OCI-M2 (cell line): Measurements from ENCODE around the gene DUS1L.

Source experiments
- DNase-seq: peaks from one replicate; lab custom pipeline; 2025; ENCODE audit not compliant: unreplicated experiment; lab: John Stamatoyannopoulos, UW

Gene DUS1L

GRCh38 chr17:82016061-82016874, 49.3 kb downstream of the DUS1L start:
- no peak for DNase-seq

- no peak for DNase-seq
These were observed 50.2 kb downstream of the DUS1L start for GRCh38 chr17:82015311-82015971.

- no peak for DNase-seq
These were observed 50.7 kb downstream of the DUS1L start for GRCh38 chr17:82014971-82015310.

DNA sequence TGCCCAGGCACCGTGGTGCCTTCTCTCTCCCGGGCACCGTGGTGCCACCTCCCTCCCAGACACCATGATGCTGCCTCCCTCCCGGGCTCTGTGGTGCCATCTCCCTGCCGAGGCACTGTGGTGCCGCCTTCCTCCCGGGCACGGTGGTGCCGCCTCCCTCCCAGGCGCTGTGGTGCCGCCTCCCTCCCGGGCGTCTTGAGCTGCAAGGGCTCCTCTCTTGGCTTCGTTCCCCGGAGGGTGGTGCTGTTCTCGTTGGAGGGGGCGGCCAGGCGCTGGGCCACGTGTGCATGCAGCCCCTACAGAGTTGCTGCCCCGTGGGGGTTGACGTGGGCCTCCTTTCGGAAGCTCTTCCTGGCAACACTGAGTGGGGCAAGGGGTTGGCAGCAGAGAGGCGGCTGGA, 51.2 kb downstream of the DUS1L start:
- DNase-seq, result no peak

- DNase-seq, result no peak
These were observed 51.8 kb downstream of the DUS1L start for GRCh38 chr17:82013772-82014321.

GRCh38 chr17:82013341-82013740, 52.3 kb downstream of the DUS1L start:
- no peak for DNase-seq

GRCh38 chr17:82012640-82013295, 52.8 kb downstream of the DUS1L start:
- no peak for DNase-seq

- no peak for DNase-seq
These were observed 53.4 kb downstream of the DUS1L start for GRCh38 chr17:82012261-82012639.

GRCh38 chr17:82011617-82012187, 53.9 kb downstream of the DUS1L start:
- no peak for DNase-seq

DNA sequence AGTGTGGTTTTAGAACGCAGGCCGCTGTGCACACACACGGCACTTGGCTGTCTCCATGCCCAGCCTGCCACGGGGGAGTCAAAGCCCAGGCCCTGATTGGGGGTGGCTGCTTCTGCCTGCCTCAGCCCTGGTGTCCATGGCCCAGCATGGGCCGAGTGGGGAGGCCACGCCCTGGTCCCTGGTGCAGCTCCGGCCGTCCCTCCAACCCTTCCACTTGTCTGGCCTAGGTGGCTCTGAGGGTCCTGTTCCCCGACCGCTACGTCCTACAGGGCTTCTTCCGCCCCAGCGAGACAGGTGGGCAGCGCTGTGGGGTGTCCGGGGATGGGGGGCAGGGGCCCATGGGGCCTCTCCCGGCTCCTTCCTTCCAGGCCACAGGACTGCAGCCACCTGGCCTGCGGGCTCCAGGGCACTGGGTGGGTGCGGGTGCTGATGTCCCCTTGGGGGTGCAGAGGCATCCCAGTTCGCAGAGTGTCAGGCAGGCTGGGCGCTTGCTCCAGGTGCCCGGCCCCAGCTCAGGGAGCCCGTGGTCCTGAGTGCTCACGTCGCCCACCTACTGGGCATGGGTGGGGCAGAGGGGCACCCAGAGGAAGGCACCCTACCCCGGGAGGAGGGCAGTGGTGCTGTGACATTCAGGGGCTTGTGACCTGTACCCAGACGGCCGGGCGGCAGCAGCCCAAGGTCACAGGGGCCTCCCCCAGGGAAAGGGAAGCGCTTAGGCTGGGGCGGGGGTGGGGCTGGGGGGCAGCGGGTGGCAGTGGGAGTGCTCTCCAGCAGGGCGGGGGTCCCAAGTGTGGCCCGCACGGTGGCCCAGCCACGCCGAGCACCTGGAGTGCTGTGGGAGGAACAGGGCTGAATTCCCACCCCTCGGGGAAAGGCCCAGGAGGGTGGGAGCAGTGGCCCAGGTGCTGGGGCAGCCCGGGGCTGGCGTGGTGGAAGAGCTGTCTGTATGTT, 54.8 kb downstream of the DUS1L start:
- DNase-seq, result no peak

DNA sequence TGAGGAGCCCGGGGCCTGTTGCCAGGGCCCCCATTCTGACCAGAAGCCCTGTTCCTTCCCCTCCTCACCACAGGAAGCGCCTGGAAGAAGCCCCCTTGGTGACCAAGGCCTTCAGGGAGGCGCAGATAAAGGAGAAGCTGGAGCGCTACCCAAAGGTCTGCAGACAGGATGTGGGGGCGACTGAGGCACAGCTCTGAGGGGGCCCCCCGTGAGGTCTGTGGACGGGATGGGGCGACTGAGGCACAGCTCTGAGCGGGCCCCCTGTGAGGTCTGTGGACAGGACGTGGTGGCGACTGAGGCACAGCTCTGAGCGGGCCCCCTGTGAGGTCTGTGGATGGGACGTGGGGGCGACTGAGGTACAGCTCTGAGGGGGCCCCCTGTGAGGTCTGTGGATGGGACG, 56.2 kb downstream of the DUS1L start:
- DNase-seq, result no peak

- DNase-seq, result no peak
These were observed 56.6 kb downstream of the DUS1L start for GRCh38 chr17:82008941-82009405.

DNA sequence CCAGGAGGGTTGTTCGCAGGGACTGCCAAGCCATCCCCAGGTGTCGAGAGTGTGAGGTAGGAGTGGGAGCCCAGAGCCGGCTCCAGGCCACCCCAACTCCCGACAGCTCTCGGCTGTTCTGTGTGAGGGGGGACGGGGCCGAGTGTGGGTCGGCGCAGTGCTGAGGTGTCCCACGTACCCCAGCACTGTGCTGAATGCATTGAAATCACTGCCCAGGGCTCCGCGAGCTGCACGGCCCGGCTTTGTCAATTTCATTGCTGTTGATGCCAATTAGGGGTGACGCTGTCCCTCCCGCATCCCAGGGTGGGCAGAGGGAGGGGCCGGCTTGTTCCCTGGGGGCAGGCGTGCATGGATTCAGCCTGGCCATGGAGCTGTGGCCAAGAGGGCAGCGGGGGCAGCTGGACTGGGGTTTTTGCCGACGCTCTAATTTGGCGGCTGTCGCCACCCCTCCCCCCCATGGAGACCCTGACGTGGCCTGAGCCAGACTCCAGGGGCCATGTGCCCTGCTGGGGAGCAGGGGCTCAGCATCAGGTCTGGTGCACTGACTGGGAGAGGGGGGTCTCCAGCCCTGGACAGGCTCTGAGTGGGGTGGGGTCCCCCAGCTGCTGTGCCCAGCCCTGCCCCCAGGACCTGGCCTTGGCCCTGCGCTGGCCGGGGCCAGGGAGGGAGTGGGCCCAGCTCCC, 57.2 kb downstream of the DUS1L start:
- DNase-seq, result no peak
